SU-DHL-6 (cell line): ENCODE results near the gene AGBL4.

Experiments
- H2AFZ ChIP-seq: fragments of 200-600 bp; sonication (generic); 2 replicates; pipeline ENCODE4 v1.6.1; 2014; ENCODE audit warnings: low read depth, mild to moderate bottlenecking, moderate library complexity, mixed read lengths, antibody characterized with exemption, low read length; ENCODE audit not compliant: severe bottlenecking
- H3F3A ChIP-seq: fragments of 200-600 bp; shearing (Covaris generic); 2 replicates; pipeline ENCODE4 v1.6.0; 2016; ENCODE audit warnings: antibody characterized with exemption, mild to moderate bottlenecking; ENCODE audit not compliant: insufficient read depth
- H3K27ac ChIP-seq: fragments of 200-600 bp; sonication (generic); 2 replicates; pipeline ENCODE4 v1.5.1; 2016; ENCODE audit warnings: low read depth, mild to moderate bottlenecking, low read length, moderate library complexity, mixed read lengths
- H3K27me3 ChIP-seq: fragments of 200-600 bp; sonication (generic), shearing (Covaris generic); 2 replicates; pipeline ENCODE4 v1.6.0; 2014; ENCODE audit warnings: mild to moderate bottlenecking, low read length
- H3K36me3 ChIP-seq: fragments of 200-600 bp; sonication (generic); 2 replicates; pipeline ENCODE4 v1.6.1; 2014; ENCODE audit warnings: mild to moderate bottlenecking, low read length, mixed read lengths
- H3K4me2 ChIP-seq: fragments of 300-600, 200-600 bp; shearing (Covaris generic), sonication (generic); 2 replicates; pipeline ENCODE4 v1.6.0; 2014; ENCODE audit warnings: low read length, low read depth, mild to moderate bottlenecking; ENCODE audit not compliant: poor library complexity, severe bottlenecking
- H3K4me3 ChIP-seq: fragments of 200-600 bp; sonication (generic); 2 replicates; pipeline ENCODE4 v1.5.1; 2014; ENCODE audit warnings: antibody characterized with exemption, low read length, mild to moderate bottlenecking, mixed read lengths; ENCODE audit not compliant: insufficient read depth, poor library complexity, severe bottlenecking
- H3K79me2 ChIP-seq: fragments of 200-600 bp; sonication (generic); 2 replicates; pipeline ENCODE4 v1.6.1; 2014; ENCODE audit warnings: mild to moderate bottlenecking, low read length, moderate library complexity; ENCODE audit not compliant: insufficient read depth
- H3K9ac ChIP-seq: fragments of 200-600 bp; sonication (generic); 2 replicates; pipeline ENCODE4 v1.7.0; 2014; ENCODE audit warnings: mild to moderate bottlenecking, low read length
- H3K9me2 ChIP-seq: fragments of 200-600 bp; sonication (generic); replicated peaks from 2 replicates; pipeline ENCODE4 v1.6.1; 2014; ENCODE audit warnings: low read length; ENCODE audit not compliant: insufficient read depth
- H3K9me3 ChIP-seq: fragments of 200-600 bp; sonication (generic); 2 replicates; pipeline ENCODE4 v1.6.1; 2014; ENCODE audit warnings: low read length, mixed read lengths; ENCODE audit not compliant: insufficient read depth
- H4K20me1 ChIP-seq: fragments of 200-600 bp; sonication (generic); 2 replicates; pipeline ENCODE4 v1.6.1; 2014; ENCODE audit warnings: low read depth, mild to moderate bottlenecking, antibody characterized with exemption, low read length, moderate library complexity, mixed read lengths
- EZH2phosphoT487 ChIP-seq: fragments of 200-600 bp; sonication (generic), shearing (Covaris generic); conservative IDR thresholded peaks from 2 replicates; pipeline ENCODE4 v1.6.1; 2018; ENCODE audit warnings: mild to moderate bottlenecking, antibody characterized with exemption, low read length, moderate library complexity, mixed read lengths
- TF ChIP-seq, protein P1 (sequence below): fragments of 200-600 bp; sonication (generic); IDR thresholded peaks from one replicate; pipeline ENCODE4 v1.5.1; 2017; ENCODE audit warnings: antibody characterized with exemption, mild to moderate bottlenecking, low read length, moderate library complexity; ENCODE audit not compliant: insufficient read depth, poor library complexity, severe bottlenecking

The AGBL4 gene

DNA sequence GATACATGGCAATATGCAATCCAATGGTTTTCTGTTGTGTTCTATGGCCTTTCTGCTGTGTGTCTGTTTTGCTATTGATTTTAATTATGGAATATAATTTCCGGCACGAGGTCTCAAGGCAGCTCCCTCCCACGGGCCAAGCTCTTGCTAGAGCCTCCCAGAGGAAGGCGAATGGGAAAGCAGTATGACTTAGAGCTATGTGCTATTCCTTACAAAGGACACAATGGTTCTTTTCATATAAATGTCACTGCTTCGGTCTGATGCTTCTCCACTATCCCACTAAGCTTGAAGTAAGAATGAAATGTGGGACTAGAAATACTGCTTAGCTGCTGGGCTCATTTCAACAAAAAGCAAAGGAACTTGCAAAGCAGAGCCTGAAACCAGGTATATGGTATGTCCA is 924.9 kb downstream of the AGBL4 start:
- Histone ChIP-seq H3K36me3 (no peaks in the 10 kb centered on the region), H3K4me3 (no peak overlapping the region), H3K79me2 (no peaks in the 10 kb centered on the region), H3K27me3 (no peaks in the 10 kb centered on the region), H4K20me1 (no peaks in the 10 kb centered on the region), H3K27ac (no peak overlapping the region), H3F3A (no peaks in the 10 kb centered on the region), H3K9me3 (no peaks in the 10 kb centered on the region), H3K9me2 (no peaks in the 10 kb centered on the region), H3K9ac (no peak overlapping the region), H2AFZ (no peak overlapping the region), H3K4me2 (no peak overlapping the region)
- TF ChIP-seq EZH2phosphoT487: no peak
- TF ChIP-seq, protein P1, sequence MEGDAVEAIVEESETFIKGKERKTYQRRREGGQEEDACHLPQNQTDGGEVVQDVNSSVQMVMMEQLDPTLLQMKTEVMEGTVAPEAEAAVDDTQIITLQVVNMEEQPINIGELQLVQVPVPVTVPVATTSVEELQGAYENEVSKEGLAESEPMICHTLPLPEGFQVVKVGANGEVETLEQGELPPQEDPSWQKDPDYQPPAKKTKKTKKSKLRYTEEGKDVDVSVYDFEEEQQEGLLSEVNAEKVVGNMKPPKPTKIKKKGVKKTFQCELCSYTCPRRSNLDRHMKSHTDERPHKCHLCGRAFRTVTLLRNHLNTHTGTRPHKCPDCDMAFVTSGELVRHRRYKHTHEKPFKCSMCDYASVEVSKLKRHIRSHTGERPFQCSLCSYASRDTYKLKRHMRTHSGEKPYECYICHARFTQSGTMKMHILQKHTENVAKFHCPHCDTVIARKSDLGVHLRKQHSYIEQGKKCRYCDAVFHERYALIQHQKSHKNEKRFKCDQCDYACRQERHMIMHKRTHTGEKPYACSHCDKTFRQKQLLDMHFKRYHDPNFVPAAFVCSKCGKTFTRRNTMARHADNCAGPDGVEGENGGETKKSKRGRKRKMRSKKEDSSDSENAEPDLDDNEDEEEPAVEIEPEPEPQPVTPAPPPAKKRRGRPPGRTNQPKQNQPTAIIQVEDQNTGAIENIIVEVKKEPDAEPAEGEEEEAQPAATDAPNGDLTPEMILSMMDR: no peak

DNA sequence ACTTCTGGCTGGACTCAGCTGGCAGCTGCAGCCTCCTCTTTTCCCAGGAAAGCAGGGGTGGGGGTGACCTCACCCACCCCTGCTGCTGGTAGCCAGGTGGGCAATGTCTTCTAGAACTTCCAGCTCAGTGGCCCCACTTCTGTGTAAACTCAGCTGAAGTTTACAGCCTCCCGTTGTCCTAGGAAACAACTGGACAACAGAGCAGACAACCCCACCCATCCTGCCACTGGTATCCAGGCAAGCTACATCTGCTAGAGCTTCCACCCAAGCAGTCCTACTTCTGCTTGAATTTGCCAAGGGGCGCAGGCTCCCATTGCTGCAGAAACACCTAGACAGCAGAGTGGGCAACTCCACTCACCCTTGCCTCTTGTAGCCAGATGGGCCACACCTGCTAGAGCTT is 937.4 kb downstream of the AGBL4 start:
- H3K36me3 ChIP-seq: no peaks in the 10 kb centered on the region
- H3K9me3 ChIP-seq: no peaks in the 10 kb centered on the region
- no peaks in the 10 kb centered on the region for H3K27me3 ChIP-seq
- H4K20me1 ChIP-seq: no peaks in the 10 kb centered on the region
- H3K4me3 ChIP-seq: no peak overlapping the region
- TF ChIP-seq EZH2phosphoT487: no peak
- TF ChIP-seq, protein P1: no peak
- no peaks in the 10 kb centered on the region for H3K9me2 ChIP-seq
- no peaks in the 10 kb centered on the region for H3K79me2 ChIP-seq
- H3K27ac ChIP-seq: no peak overlapping the region
- no peaks in the 10 kb centered on the region for H3F3A ChIP-seq
- no peak overlapping the region for H3K9ac ChIP-seq
- no peak overlapping the region for H3K4me2 ChIP-seq
- H2AFZ ChIP-seq: no peak overlapping the region

DNA sequence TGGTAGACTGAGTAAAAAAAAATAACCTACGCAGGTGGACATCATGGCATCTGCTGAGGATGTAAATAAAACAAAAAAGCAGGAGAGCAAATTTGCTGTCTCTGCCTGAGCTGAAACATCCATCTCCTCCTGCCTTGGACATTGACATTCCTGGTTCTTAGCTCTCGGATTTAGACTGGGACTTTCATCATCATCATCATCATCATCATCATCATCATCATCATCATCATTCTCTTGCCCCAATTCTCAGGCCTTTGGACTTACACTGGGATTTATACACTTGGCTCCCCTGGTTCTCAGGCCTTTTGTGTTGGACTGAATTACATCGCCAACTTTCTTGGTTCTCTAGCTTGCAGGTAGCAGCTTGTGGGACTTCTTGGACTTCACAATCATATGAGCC is 938.7 kb downstream of the AGBL4 start:
- Histone ChIP-seq H3K27ac (no peak overlapping the region), H3K4me3 (no peak overlapping the region), H3F3A (no peaks in the 10 kb centered on the region), H3K79me2 (no peaks in the 10 kb centered on the region), H4K20me1 (no peaks in the 10 kb centered on the region), H3K27me3 (no peaks in the 10 kb centered on the region), H3K9me2 (no peaks in the 10 kb centered on the region; the same call in 1 of the 2 replicates), H3K4me2 (no peak overlapping the region), H3K9ac (no peak overlapping the region), H3K9me3 (no peaks in the 10 kb centered on the region), H2AFZ (no peak overlapping the region), H3K36me3 (no peaks in the 10 kb centered on the region)
- TF ChIP-seq, protein P1: no peak
- TF ChIP-seq EZH2phosphoT487: no peak

DNA sequence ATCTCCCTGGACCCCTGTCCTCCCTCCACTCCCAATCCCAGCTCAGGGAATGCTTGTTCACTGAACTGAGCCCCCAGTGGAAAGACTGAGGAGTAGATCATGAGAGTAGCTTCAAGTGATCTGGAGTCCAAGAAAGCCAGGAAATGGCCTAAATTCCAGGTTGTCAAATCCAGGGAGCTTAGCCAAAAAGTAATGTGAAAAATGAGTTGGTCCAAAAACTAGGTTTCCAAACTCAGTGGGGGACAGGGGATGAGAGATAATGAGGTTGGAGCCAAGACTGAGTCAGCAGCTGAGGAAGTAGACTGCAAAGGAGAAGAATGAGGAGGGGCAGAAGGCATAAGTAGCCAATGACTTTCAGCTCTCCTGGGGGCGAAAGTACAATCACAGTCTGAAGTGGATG is 963.0 kb downstream of the AGBL4 start:
- no peak overlapping the region for H3K27ac ChIP-seq
- H3K9ac ChIP-seq: no peak overlapping the region
- no peaks in the 10 kb centered on the region for H3K9me2 ChIP-seq
- no peak overlapping the region for H2AFZ ChIP-seq
- no peaks in the 10 kb centered on the region for H3K79me2 ChIP-seq
- H3K36me3 ChIP-seq: no peaks in the 10 kb centered on the region
- no peaks in the 10 kb centered on the region for H3K27me3 ChIP-seq
- no peak overlapping the region for H3K4me2 ChIP-seq
- TF ChIP-seq EZH2phosphoT487: no peak
- TF ChIP-seq, protein P1: no peak
- H3K9me3 ChIP-seq: no peaks in the 10 kb centered on the region
- H3K4me3 ChIP-seq: no peak overlapping the region
- no peaks in the 10 kb centered on the region for H3F3A ChIP-seq
- H4K20me1 ChIP-seq: no peaks in the 10 kb centered on the region
